SK-N-SH treated with all-trans-retinoic acid at 6 μM for 48 hours (cell line): ENCODE results near the gene ZCCHC3.

Source experiments
- ATAC-seq: fragments of 200-7000 bp; cut with Tn5 transposase; 3 replicates; pipeline ENCODE4 v1.9.1; 2020; ENCODE audit warnings: mild to moderate bottlenecking, moderate library complexity
- BACH2 ChIP-seq: fragments of 250-450 bp; sonication (Bioruptor Pico); IDR thresholded peaks from 2 replicates; pipeline ENCODE4 v1.9.0; 2021; ENCODE audit warnings: mild to moderate bottlenecking, borderline replicate concordance
- CSDC2 ChIP-seq: fragments of 250-450 bp; sonication (Bioruptor Pico); IDR thresholded peaks from 2 replicates; pipeline ENCODE4 v1.5.0; 2020; ENCODE audit warnings: mild to moderate bottlenecking, moderate library complexity
- ESRRG ChIP-seq: fragments of 250-450 bp; sonication (Bioruptor Pico); IDR thresholded peaks from 2 replicates; pipeline ENCODE4 v1.6.1; 2021; ENCODE audit warnings: mild to moderate bottlenecking
- GLIS3 ChIP-seq: fragments of 250-450 bp; sonication (Bioruptor Pico); IDR thresholded peaks from 2 replicates; pipeline ENCODE4 v1.5.0; 2020; ENCODE audit warnings: mild to moderate bottlenecking, moderate library complexity
- OSR1 ChIP-seq: fragments of 250-450 bp; sonication (Bioruptor Pico); IDR thresholded peaks from 2 replicates; pipeline ENCODE4 v1.8.0; 2022; ENCODE audit warnings: moderate library complexity, mild to moderate bottlenecking, inconsistent platforms
- POU6F1 ChIP-seq: fragments of 250-450 bp; sonication (Bioruptor Pico); IDR thresholded peaks from 2 replicates; pipeline ENCODE4 v1.8.0; 2021; ENCODE audit warnings: low read depth, mild to moderate bottlenecking, moderate library complexity, borderline replicate concordance
- SNAI2 ChIP-seq: fragments of 250-450 bp; sonication (Bioruptor Pico); IDR thresholded peaks from 2 replicates; pipeline ENCODE4 v1.5.0; 2020; ENCODE audit warnings: mild to moderate bottlenecking, moderate library complexity
- TCF4 ChIP-seq: fragments of 250-450 bp; sonication (Bioruptor Pico); IDR thresholded peaks from 2 replicates; pipeline ENCODE4 v1.8.0; 2021; ENCODE audit warnings: mild to moderate bottlenecking, moderate library complexity, borderline replicate concordance
- TOX ChIP-seq: fragments of 250-450 bp; sonication (Bioruptor Pico); IDR thresholded peaks from 2 replicates; pipeline ENCODE4 v1.8.0; 2021; ENCODE audit warnings: mild to moderate bottlenecking, moderate library complexity, borderline replicate concordance
- TSHZ2 ChIP-seq: fragments of 250-450 bp; sonication (Bioruptor Pico); IDR thresholded peaks from 2 replicates; pipeline ENCODE4 v1.5.0; 2020; ENCODE audit warnings: mild to moderate bottlenecking, moderate library complexity
- ZFP3 ChIP-seq: fragments of 250-450 bp; sonication (Bioruptor Pico); IDR thresholded peaks from 2 replicates; pipeline ENCODE4 v1.5.0; 2020; ENCODE audit warnings: mild to moderate bottlenecking, moderate library complexity
- ZFP30 ChIP-seq: fragments of 450-650 bp; formaldehyde crosslinking; IDR thresholded peaks from 2 replicates; pipeline ENCODE4 v1.5.0; 2022; ENCODE audit warnings: mild to moderate bottlenecking, moderate library complexity
- ZNF565 ChIP-seq: fragments of 450-650 bp; formaldehyde crosslinking; conservative IDR thresholded peaks from 2 replicates; pipeline ENCODE4 v1.5.0; 2020; ENCODE audit warnings: low read depth, mild to moderate bottlenecking, moderate library complexity
- ZNF70 ChIP-seq: fragments of 450-650 bp; formaldehyde crosslinking; IDR thresholded peaks from 2 replicates; pipeline ENCODE4 v1.5.0; 2020; ENCODE audit warnings: mild to moderate bottlenecking, moderate library complexity
- TF ChIP-seq, protein P1 (sequence below): fragments of 250-450 bp; sonication (Bioruptor Pico); IDR thresholded peaks from 2 replicates; pipeline ENCODE4 v1.8.0; 2020; ENCODE audit warnings: mild to moderate bottlenecking, moderate library complexity, borderline replicate concordance
- TF ChIP-seq, protein P2 (sequence below): fragments of 250-450 bp; sonication (Bioruptor Pico); IDR thresholded peaks from 2 replicates; pipeline ENCODE4 v1.5.1; 2020; ENCODE audit warnings: low read depth, mild to moderate bottlenecking, moderate library complexity
- TF ChIP-seq, protein P3 (sequence below): fragments of 250-450 bp; sonication (Bioruptor Pico); IDR thresholded peaks from 2 replicates; pipeline ENCODE4 v1.5.1; 2021; ENCODE audit warnings: mild to moderate bottlenecking, moderate library complexity

ZCCHC3 gene

DNA sequence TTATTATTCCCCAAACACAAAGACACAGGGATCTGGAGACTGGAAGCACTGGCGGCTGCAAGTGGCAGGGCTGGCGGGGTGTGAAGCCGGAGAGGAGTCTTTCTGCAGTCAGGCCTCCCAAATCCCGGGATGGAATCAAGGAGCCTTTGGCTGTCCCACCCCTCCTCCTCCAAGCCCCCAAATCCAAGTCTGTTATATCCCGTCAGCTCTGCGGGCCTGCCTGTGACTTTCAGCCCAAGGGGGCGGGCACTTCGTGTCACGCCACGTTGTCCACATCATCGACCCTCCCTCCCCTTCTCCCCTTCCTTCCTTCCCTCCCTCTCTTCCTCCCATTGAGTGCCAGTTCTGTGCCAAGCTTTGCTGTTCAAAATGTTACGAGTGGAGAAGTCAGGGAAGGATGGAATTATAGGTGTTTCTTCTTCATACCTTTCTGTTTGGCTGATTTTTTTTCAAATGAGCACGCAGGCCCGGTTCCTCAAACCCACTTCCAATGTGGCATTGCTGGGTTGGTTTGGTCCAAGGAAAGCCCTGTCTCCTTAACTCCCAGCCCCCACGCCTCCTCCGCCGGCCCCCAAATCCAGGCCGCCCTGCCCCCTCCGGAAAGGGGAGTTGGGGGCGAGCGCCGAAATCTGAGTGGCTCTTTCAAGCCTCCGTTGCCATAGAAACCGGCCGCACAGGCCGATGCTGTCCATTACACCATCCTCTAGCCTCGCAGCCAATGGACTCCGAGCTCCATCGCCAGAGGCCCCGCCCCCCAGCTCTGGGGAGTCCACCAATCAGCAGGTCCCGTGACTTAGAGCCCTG lies 12.7 kb downstream of the ZCCHC3 start (continued):
- TF ChIP-seq, protein P1, sequence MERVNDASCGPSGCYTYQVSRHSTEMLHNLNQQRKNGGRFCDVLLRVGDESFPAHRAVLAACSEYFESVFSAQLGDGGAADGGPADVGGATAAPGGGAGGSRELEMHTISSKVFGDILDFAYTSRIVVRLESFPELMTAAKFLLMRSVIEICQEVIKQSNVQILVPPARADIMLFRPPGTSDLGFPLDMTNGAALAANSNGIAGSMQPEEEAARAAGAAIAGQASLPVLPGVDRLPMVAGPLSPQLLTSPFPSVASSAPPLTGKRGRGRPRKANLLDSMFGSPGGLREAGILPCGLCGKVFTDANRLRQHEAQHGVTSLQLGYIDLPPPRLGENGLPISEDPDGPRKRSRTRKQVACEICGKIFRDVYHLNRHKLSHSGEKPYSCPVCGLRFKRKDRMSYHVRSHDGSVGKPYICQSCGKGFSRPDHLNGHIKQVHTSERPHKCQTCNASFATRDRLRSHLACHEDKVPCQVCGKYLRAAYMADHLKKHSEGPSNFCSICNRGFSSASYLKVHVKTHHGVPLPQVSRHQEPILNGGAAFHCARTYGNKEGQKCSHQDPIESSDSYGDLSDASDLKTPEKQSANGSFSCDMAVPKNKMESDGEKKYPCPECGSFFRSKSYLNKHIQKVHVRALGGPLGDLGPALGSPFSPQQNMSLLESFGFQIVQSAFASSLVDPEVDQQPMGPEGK (CRISPR knock-in tag): no peak

DNA sequence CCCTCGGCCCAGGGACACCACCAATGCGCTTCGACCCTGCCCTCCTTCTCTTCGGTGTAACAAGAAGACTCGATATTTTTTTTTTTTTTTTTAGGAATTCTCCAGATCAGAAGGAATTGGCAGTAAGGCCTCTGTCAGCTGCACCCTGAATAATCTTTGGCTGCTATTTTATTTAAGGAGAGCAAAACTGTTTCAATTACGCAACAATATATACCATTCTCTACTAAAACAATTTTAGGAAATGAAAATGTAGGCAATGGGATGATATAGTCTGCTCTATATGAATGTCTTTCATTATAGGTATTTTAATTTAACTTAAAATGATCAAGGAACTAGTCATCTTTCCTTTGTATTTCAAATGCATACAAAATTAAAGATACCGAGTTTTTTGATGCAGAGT lies 13.3 kb downstream of the ZCCHC3 start:
- TF ChIP-seq ZFP30 (CRISPR knock-in tag) (no peak), ZNF70 (CRISPR knock-in tag) (no peak), TCF4 (CRISPR knock-in tag) (no peak), ESRRG (CRISPR knock-in tag) (no peak)
- TF ChIP-seq, protein P1 (CRISPR knock-in tag): no peak
- TF ChIP-seq, protein P2, sequence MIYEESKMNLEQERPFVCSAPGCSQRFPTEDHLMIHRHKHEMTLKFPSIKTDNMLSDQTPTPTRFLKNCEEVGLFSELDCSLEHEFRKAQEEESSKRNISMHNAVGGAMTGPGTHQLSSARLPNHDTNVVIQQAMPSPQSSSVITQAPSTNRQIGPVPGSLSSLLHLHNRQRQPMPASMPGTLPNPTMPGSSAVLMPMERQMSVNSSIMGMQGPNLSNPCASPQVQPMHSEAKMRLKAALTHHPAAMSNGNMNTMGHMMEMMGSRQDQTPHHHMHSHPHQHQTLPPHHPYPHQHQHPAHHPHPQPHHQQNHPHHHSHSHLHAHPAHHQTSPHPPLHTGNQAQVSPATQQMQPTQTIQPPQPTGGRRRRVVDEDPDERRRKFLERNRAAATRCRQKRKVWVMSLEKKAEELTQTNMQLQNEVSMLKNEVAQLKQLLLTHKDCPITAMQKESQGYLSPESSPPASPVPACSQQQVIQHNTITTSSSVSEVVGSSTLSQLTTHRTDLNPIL (CRISPR knock-in tag): no peak

DNA sequence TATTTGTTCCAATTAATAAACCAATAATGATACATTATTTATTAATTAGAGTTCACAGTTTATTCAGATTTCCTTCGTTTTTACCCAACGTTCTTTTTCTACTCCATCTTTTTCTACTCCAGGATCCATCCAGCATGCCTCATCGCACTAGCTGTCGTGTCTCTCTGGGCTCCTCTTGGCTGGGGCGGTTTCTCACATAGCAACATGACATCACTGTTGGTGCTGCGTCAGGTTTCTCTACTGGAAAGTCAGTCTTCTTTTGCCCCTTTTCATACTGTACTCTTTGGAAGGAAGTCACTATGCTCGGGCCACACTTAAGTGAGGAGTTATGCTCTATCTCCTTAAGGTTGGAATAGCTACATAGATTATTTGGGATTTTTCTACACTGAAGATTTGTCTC lies 14.2 kb downstream of the ZCCHC3 start:
- TF ChIP-seq OSR1 (CRISPR knock-in tag): no peak
- no peak for TF ChIP-seq SNAI2
- TF ChIP-seq, protein P3, sequence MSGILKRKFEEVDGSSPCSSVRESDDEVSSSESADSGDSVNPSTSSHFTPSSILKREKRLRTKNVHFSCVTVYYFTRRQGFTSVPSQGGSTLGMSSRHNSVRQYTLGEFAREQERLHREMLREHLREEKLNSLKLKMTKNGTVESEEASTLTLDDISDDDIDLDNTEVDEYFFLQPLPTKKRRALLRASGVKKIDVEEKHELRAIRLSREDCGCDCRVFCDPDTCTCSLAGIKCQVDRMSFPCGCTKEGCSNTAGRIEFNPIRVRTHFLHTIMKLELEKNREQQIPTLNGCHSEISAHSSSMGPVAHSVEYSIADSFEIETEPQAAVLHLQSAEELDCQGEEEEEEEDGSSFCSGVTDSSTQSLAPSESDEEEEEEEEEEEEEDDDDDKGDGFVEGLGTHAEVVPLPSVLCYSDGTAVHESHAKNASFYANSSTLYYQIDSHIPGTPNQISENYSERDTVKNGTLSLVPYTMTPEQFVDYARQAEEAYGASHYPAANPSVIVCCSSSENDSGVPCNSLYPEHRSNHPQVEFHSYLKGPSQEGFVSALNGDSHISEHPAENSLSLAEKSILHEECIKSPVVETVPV (CRISPR knock-in tag): no peak
- TF ChIP-seq, protein P1 (CRISPR knock-in tag): no peak
- no peak for TF ChIP-seq TOX
- TF ChIP-seq, all 23 proteins: peak for 0
- no peak for ATAC-seq

More for the DNA sequence above, 13.3 kb downstream of the ZCCHC3 start:
- ATAC-seq: no peak

DNA sequence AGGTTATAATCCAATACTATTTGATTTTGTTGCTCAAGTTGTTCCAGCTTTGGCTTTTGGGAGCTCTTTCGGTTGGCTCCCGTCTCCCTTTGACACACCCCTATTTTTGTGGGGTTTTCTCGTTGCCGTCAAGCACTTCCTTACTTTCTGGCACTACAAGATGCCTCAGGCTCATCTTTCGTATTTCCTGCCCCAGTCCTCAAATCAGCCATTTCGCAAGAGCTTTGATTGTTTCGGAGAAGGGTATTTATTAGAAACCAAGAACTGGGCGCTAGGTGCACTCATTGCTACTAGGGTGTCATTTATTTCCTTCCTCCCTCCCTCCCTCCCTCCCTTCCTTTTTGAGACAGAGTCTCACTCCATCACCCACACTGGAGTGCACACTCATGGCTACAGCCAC lies 14.7 kb downstream of the ZCCHC3 start:
- TF ChIP-seq, protein P2 (CRISPR knock-in tag): no peak
- TF ChIP-seq ZFP30 (CRISPR knock-in tag) (no peak), CSDC2 (CRISPR knock-in tag) (no peak), GLIS3 (CRISPR knock-in tag) (no peak), TOX (no peak), TSHZ2 (CRISPR knock-in tag) (no peak), POU6F1 (CRISPR knock-in tag) (no peak), ESRRG (CRISPR knock-in tag) (no peak), ZFP3 (CRISPR knock-in tag) (no peak), BACH2 (no peak), ZNF565 (CRISPR knock-in tag) (no peak)
- no peak for ATAC-seq
